ENCODE results near the gene CEP95. TPM values are rescaled to one million over a fixed set of nuclear protein-coding genes. Genes with fewer than 3 reads are reported as not detected.

Gene CEP95
- total RNA-seq, 1 experiment from 2014 or later = 57.2 TPM

DNA sequence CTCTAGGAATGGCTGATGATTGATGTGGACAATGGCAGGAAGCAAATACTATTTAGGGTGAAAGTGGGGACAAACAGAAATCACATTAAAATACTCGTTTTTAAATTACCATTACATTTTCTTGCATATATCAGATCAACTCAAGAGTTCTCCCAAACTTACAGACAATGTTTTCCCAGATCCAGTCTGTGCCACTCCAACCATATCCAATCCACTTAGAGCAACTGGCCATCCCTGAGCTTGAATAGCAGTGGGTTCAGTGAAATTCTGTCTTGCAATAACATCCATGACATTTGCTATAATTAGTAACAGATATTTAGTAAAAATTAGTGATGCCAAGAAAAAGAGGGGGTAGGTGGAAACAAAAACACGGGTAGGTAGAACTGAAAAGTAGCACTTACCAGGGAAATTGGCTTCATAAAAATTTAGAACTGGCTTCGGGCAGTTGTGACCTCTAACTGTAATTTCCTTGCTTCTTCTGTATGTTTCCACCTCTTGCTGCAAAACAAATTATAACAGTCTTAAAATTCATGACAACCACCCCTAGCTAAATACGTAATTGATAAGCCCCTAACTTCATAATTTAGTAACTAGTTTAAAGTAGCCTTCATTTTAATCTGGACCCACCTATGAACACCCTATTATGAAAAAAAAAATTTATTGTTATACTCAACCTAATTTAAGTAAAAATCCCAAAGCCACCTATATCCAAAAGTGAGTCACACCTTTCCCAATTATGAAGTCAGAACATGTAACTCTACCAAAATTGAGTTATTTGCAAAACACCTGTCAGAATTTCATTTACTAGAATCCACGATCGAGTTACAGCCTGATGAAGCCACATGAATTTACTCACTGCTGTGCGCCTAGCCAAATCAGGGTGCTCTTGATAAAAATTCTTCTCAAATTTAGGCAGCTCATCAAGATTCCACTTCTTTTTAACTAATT, 2.7 kb upstream of the CEP95 start:
- intact Hi-C loops (cut with micrococcal nuclease) = no loop called here
- no TSS peak for BruUV-seq (replicated peaks)
- no peaks in the 10 kb centered on the region for H3K9me3 Mint-ChIP-seq (ENCODE audit: unreplicated experiment)
- H3K36me3 Mint-ChIP-seq (ENCODE audit: insufficient read depth, unreplicated experiment) = peaks cover 81% of the 10 kb centered on the region
- TF ChIP-seq CTCF (IDR thresholded peaks at IDR 0.05; ENCODE audit: unreplicated experiment) = no peak
- peak overlapping the region; percentile 100 for H3K27ac Mint-ChIP-seq (ENCODE audit: low read depth, unreplicated experiment)
- no peak for DNase-seq (ENCODE audit: unreplicated experiment)
- no peaks in the 10 kb centered on the region for H3K27me3 Mint-ChIP-seq (ENCODE audit: insufficient read depth, unreplicated experiment)
- POLR2A ChIA-PET = interaction anchor here (0.6 to 6.5 kb wide), 15 partner anchors 8 to 729 kb away, joined by 3 to 225 read pairs (median 5); partner anchors contain the start of genes POLG2 and SMURF2
- peak overlapping the region; percentile 99 for H3K4me3 Mint-ChIP-seq (ENCODE audit: unreplicated experiment)
- CTCF ChIA-PET = interaction anchor here (0.6 to 0.8 kb wide), 3 partner anchors 84 to 438 kb away, joined by 3 to 4 read pairs (median 3); no protein-coding TSS in a partner anchor
- H3K4me1 Mint-ChIP-seq (ENCODE audit: insufficient read depth, unreplicated experiment) = peaks cover 51% of the 10 kb centered on the region

DNA sequence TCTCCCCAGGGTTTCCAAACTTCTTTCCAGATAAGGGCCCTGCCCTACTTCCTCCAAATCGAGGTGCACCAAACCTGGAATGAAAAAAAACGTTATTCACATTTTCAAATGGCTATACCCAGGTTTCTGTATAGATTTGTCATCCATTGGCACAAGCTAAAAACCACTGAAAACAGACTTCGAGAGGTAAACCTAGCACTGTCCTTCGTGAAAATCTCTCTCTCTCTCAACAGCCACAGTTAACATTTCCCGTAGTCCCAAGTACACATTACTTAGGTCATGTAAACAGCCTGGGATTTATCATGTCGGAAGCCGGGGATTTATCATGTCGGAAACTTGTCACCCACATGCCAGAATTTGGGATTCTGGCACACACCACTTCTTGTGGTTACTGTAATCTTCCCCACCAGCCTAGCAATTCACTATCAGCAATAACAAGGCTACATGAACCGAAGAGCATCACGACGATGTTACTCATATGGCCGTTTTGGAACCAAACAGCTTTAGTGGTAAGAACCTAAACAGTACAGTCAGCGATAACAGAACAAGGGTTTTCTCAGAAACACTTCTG, 1.9 kb upstream of the CEP95 start:
- intact Hi-C loops (cut with micrococcal nuclease) = loop anchor here (1.0 kb wide), 1 partner anchor 8 kb away; the partner anchor contains the start of gene POLG2
- ChIA-PET POLR2A (interaction anchor here (0.6 to 6.5 kb wide), 43 partner anchors 8 to 882 kb away, joined by 3 to 225 read pairs (median 4); partner anchors contain the start of genes MILR1, PECAM1, POLG2 and SMURF2), CTCF (interaction anchor here (0.6 to 0.8 kb wide), 3 partner anchors 85 to 232 kb away, joined by 3 to 4 read pairs (median 3); no protein-coding TSS in a partner anchor)
- peaks cover 51% of the 10 kb centered on the region for H3K4me1 Mint-ChIP-seq (ENCODE audit: insufficient read depth, unreplicated experiment)
- H3K27ac Mint-ChIP-seq (ENCODE audit: low read depth, unreplicated experiment) = peak overlapping the region; percentile 100
- DNase-seq (ENCODE audit: unreplicated experiment) = no peak
- TF ChIP-seq CTCF (IDR thresholded peaks at IDR 0.05; ENCODE audit: unreplicated experiment) = no peak
- no peaks in the 10 kb centered on the region for H3K27me3 Mint-ChIP-seq (ENCODE audit: insufficient read depth, unreplicated experiment)
- BruUV-seq (replicated peaks) = no TSS peak
- H3K36me3 Mint-ChIP-seq (ENCODE audit: insufficient read depth, unreplicated experiment) = peaks cover 76% of the 10 kb centered on the region
- peak overlapping the region; percentile 99 for H3K4me3 Mint-ChIP-seq (ENCODE audit: unreplicated experiment)
- no peaks in the 10 kb centered on the region for H3K9me3 Mint-ChIP-seq (ENCODE audit: unreplicated experiment)

- peak; percentile 87 for DNase-seq (ENCODE audit: unreplicated experiment)
- TF ChIP-seq CTCF (IDR thresholded peaks at IDR 0.05; ENCODE audit: unreplicated experiment) = no peak
- Mint-ChIP-seq H3K36me3 (ENCODE audit: insufficient read depth, unreplicated experiment) (peaks cover 76% of the 10 kb centered on the region), H3K4me1 (ENCODE audit: insufficient read depth, unreplicated experiment) (peaks cover 43% of the 10 kb centered on the region), H3K27ac (ENCODE audit: low read depth, unreplicated experiment) (peak overlapping the region; percentile 100), H3K4me3 (ENCODE audit: unreplicated experiment) (peak overlapping the region; percentile 99), H3K9me3 (ENCODE audit: unreplicated experiment) (no peaks in the 10 kb centered on the region), H3K27me3 (ENCODE audit: insufficient read depth, unreplicated experiment) (no peaks in the 10 kb centered on the region)
- TSS peak; percentile 26 for BruUV-seq (replicated peaks)
- POLR2A ChIA-PET = interaction anchor here (0.6 to 6.5 kb wide), 57 partner anchors 9 to 883 kb away, joined by 3 to 225 read pairs (median 4); partner anchors contain the start of genes MILR1, PECAM1, POLG2 and SMURF2
- intact Hi-C loops (cut with micrococcal nuclease) = loop anchor here (1.0 to 2.0 kb wide), 2 partner anchors 8 to 143 kb away; partner anchors contain the start of gene POLG2
- CTCF ChIA-PET = interaction anchor here (0.6 to 1.2 kb wide), 3 partner anchors 84 to 231 kb away, joined by 3 to 4 read pairs (median 3); no protein-coding TSS in a partner anchor
Observed at GRCh38 chr17:64505340-64506200, 1.2 kb upstream of the CEP95 start.

Measured in MCF 10A (cell line).